Measurements from ENCODE around the gene TMEM123.

The TMEM123 gene

GRCh38 chr11:102361086-102362031, 91.2 kb downstream of the TMEM123 start:
- DNase-seq (no peak), ATAC-seq (peak; percentile 73)

- no peak for DNase-seq
- no peak for ATAC-seq
Measured at GRCh38 chr11:102360681-102361080, 91.9 kb downstream of the TMEM123 start.

GRCh38 chr11:102359372-102359771, 93.2 kb downstream of the TMEM123 start:
- no peak for DNase-seq
- no peak for ATAC-seq

- no peak for DNase-seq
- no peak for ATAC-seq
Measured at GRCh38 chr11:102357116-102357515, 95.4 kb downstream of the TMEM123 start.

GRCh38 chr11:102347462-102348370, 104.8 kb downstream of the TMEM123 start:
- ATAC-seq (no peak), DNase-seq (peak; percentile 18)

- peak; percentile 94 for ATAC-seq
- peak; percentile 99 for DNase-seq
Measured at GRCh38 chr11:102346748-102347461, 105.7 kb downstream of the TMEM123 start, which contains the start of gene BIRC2. Gene BIRC2 (plus strand): TSS chr11:102347214. CDS start chr11:102349855, 2,641 bp downstream.

- ATAC-seq (no peak), DNase-seq (no peak)
Measured at GRCh38 chr11:102346456-102346747, 106.2 kb downstream of the TMEM123 start.

Measured in stimulated activated naive CD8-positive, alpha-beta T cell treated with anti-CD3 and anti-CD28 coated beads, Interleukin-15, Interleukin-2, amounts not matched to agents 100 U/mL and 50 U/mL, for 24 hours (primary cell).